ENCODE results near the gene XPO5. TPM values are rescaled to one million over a fixed set of nuclear protein-coding genes. Genes with fewer than 3 reads are reported as not detected.

The XPO5 gene
- total and polyA plus RNA-seq, 9 of the 15 experiments (the other 6 are each of a cell fraction or from before 2014, with no cell fraction given), result 36.0 to 170 (median 99.1) TPM

GRCh38 chr6:43477235-43478007 is 98.4 kb downstream of the XPO5 start, which contains the start of gene TJAP1 (continued):
- TF ChIP-seq CHD2 (IDR thresholded peaks at IDR 0.05; ENCODE audit: low read depth, low read length), result peak; percentile 55
- TF ChIP-seq THRA (IDR thresholded peaks at IDR 0.05), result no peak
- no peak for TF ChIP-seq KAT8 (IDR thresholded peaks at IDR 0.05; ENCODE audit: low read depth)
- TF ChIP-seq RFX1 (IDR thresholded peaks at IDR 0.05), result no peak
- TF ChIP-seq SMARCA4 (IDR thresholded peaks at IDR 0.05), result peak; percentile 1; the same call in 1 of the 2 replicates
- no peak; the same call in 1 of the 2 replicates for TF ChIP-seq ARID1B (IDR thresholded peaks at IDR 0.05)
- no peak for TF ChIP-seq NFE2L1 (tag; IDR thresholded peaks at IDR 0.05; ENCODE audit: borderline replicate concordance, low read depth)
- TF ChIP-seq RNF2 (IDR thresholded peaks at IDR 0.05), result no peak
- no peak for TF ChIP-seq NFATC3 (IDR thresholded peaks at IDR 0.05)
- no peak for TF ChIP-seq PPARD (CRISPR knock-in tag; IDR thresholded peaks at IDR 0.05)
- no peak for TF ChIP-seq POLR3A (IDR thresholded peaks at IDR 0.05; ENCODE audit: borderline replicate concordance, extremely low read depth, insufficient read depth, insufficient read length)
- TF ChIP-seq, protein P1, sequence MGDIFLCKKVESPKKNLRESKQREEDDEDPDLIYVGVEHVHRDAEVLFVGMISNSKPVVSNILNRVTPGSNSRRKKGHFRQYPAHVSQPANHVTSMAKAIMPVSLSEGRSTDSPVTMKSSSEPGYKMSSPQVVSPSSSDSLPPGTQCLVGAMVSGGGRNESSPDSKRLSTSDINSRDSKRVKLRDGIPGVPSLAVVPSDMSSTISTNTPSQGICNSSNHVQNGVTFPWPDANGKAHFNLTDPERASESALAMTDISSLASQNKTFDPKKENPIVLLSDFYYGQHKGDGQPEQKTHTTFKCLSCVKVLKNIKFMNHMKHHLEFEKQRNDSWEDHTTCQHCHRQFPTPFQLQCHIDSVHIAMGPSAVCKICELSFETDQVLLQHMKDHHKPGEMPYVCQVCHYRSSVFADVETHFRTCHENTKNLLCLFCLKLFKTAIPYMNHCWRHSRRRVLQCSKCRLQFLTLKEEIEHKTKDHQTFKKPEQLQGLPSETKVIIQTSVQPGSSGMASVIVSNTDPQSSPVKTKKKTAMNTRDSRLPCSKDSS (IDR thresholded peaks at IDR 0.05; ENCODE audit: low read depth, partially characterized antibody), result no peak
- TF ChIP-seq, protein P2, sequence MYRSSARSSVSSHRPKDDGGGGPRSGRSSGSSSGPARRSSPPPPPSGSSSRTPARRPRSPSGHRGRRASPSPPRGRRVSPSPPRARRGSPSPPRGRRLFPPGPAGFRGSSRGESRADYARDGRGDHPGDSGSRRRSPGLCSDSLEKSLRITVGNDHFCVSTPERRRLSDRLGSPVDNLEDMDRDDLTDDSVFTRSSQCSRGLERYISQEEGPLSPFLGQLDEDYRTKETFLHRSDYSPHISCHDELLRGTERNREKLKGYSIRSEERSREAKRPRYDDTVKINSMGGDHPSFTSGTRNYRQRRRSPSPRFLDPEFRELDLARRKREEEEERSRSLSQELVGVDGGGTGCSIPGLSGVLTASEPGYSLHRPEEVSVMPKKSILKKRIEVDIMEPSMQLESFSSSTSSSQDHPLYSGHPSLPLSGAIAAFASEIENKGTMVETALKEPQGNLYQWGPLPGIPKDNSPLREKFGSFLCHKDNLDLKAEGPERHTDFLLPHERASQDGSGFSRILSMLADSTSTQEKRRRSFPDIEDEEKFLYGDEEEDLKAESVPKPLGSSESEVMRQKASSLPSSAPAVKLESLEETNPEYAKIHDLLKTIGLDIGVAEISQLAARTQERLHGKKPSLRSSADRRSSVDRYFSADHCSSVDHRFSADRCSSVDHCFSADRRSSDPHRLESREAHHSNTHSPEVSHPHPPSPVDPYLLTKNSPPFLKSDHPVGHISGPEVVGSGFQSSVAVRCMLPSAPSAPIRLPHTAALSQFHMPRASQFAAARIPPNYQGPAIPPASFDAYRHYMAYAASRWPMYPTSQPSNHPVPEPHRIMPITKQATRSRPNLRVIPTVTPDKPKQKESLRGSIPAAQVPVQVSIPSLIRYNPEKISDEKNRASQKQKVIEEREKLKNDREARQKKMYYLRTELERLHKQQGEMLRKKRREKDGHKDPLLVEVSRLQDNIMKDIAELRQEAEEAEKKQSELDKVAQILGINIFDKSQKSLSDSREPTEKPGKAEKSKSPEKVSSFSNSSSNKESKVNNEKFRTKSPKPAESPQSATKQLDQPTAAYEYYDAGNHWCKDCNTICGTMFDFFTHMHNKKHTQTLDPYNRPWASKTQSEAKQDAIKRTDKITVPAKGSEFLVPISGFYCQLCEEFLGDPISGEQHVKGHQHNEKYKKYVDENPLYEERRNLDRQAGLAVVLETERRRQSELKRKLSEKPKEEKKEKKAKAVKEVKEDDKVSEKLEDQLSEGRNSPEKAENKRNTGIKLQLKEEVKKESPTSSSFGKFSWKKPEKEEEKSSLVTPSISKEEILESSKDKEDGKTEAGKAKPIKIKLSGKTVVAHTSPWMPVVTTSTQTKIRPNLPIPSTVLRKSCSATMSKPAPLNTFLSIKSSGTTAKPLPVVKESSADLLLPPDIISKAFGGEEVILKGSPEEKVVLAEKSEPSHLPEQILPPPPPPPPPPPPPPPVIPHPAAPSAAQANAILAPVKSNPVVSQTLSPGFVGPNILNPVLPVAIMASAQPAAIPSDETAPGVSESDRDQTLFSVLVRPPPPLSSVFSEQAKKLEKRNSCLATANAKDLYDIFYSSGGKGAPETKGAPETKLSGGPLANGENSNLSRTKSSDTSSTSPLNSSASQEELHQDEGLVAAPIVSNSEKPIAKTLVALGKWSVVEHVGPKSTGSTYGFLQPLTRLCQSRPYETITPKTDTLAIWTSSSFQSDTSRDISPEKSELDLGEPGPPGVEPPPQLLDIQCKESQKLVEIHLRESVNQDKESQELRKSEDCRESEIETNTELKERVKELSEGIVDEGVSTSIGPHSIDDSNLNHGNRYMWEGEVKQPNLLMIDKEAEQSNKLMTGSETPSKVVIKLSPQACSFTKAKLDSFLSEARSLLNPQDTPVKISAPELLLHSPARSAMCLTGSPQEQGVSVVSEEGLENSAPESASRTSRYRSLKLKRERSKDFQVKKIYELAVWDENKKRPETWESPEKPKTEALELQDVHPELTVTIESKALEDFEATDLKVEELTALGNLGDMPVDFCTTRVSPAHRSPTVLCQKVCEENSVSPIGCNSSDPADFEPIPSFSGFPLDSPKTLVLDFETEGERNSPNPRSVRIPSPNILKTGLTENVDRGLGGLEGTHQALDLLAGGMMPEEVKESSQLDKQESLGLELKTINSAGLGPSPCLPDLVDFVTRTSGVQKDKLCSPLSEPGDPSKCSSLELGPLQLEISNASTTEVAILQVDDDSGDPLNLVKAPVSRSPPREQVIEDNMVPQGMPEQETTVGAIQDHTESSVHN (IDR thresholded peaks at IDR 0.05; ENCODE audit: borderline replicate concordance in 1 of 2, low read depth in 1 of 2), result no peak
- no peak for TF ChIP-seq PTRF (tag; IDR thresholded peaks at IDR 0.05)
- TF ChIP-seq KLF13 (tag; IDR thresholded peaks at IDR 0.05; ENCODE audit: borderline replicate concordance, low read depth), result no peak
